H9 (cell line): Measurements from ENCODE around the gene GPR156. TPM values are rescaled to one million over a fixed set of nuclear protein-coding genes. Genes with fewer than 3 reads are reported as not detected.

ENCODE experiments used
- DNase-seq: peaks from one replicate; pipeline ENCODE4 v3.0.0-alpha.2; 2017
- H2AFZ ChIP-seq: one replicate; pipeline ENCODE4 v1.6.1; 2013; ENCODE audit warnings: mild to moderate bottlenecking, low read length, control low read depth, moderate library complexity
- H2AK5ac ChIP-seq: 2 replicates; pipeline ENCODE4 v1.6.1; 2013; ENCODE audit warnings: low read length, control low read depth, mixed read lengths; ENCODE audit not compliant: insufficient read length
- H2BK120ac ChIP-seq: one replicate; pipeline ENCODE4 v1.6.1; 2013; ENCODE audit warnings: low read depth, mild to moderate bottlenecking, low read length, control low read depth, inconsistent platforms; ENCODE audit not compliant: poor library complexity, severe bottlenecking
- H2BK12ac ChIP-seq: 2 replicates; pipeline ENCODE4 v1.6.1; 2013; ENCODE audit warnings: low read length, control low read depth, mixed read lengths, low read depth; ENCODE audit not compliant: insufficient read length
- H2BK15ac ChIP-seq: 2 replicates; pipeline ENCODE4 v1.6.1; 2013; ENCODE audit warnings: low read depth, low read length, control low read depth
- H2BK20ac ChIP-seq: one replicate; pipeline ENCODE4 v1.6.1; 2013; ENCODE audit warnings: low read depth, mild to moderate bottlenecking, low read length, control low read depth, inconsistent platforms; ENCODE audit not compliant: poor library complexity, severe bottlenecking
- H2BK5ac ChIP-seq: 2 replicates; pipeline ENCODE4 v1.6.1; 2013; ENCODE audit warnings: low read length, control low read depth, mixed read lengths; ENCODE audit not compliant: insufficient read length
- H3K14ac ChIP-seq: 2 replicates; pipeline ENCODE4 v1.6.1; 2013; ENCODE audit warnings: low read length, control low read depth; ENCODE audit not compliant: insufficient read depth
- H3K18ac ChIP-seq: 2 replicates; pipeline ENCODE4 v1.6.1; 2013; ENCODE audit warnings: low read depth, mild to moderate bottlenecking, mixed read lengths, low read length, control low read depth; ENCODE audit not compliant: insufficient read length
- H3K23ac ChIP-seq: 2 replicates; pipeline ENCODE4 v1.6.1; 2013; ENCODE audit warnings: low read length, control low read depth, mixed read lengths, low read depth; ENCODE audit not compliant: insufficient read length
- H3K23me2 ChIP-seq: 2 replicates; pipeline ENCODE4 v1.6.1; 2013; ENCODE audit warnings: low read depth, mild to moderate bottlenecking, mixed read lengths, low read length, control low read depth; ENCODE audit not compliant: insufficient read length, poor library complexity, severe bottlenecking
- H3K27ac ChIP-seq: 2 replicates; pipeline ENCODE4 v1.5.1; 2013; ENCODE audit warnings: low read length, control low read depth, mixed read lengths, low read depth; ENCODE audit not compliant: insufficient read length
- H3K27me3 ChIP-seq: 2 replicates; pipeline ENCODE4 v1.6.1; 2013; ENCODE audit warnings: low read length, control low read depth, inconsistent platforms; ENCODE audit not compliant: insufficient read depth
- H3K4ac ChIP-seq: 2 replicates; pipeline ENCODE4 v1.6.1; 2013; ENCODE audit warnings: low read depth, mild to moderate bottlenecking, control low read depth, inconsistent platforms, low read length, moderate library complexity
- H3K4me1 ChIP-seq: 2 replicates; pipeline ENCODE4 v1.6.1; 2013; ENCODE audit warnings: low read length, control low read depth, inconsistent platforms; ENCODE audit not compliant: insufficient read depth
- H3K4me2 ChIP-seq: 2 replicates; pipeline ENCODE4 v1.6.1; 2013; ENCODE audit warnings: low read length, control low read depth, mixed read lengths; ENCODE audit not compliant: insufficient read length, insufficient read depth
- H3K56ac ChIP-seq: 2 replicates; pipeline ENCODE4 v1.6.1; 2013; ENCODE audit warnings: low read depth, mild to moderate bottlenecking, mixed read lengths, low read length, control low read depth; ENCODE audit not compliant: insufficient read length
- H3K79me1 ChIP-seq: 2 replicates; pipeline ENCODE4 v1.6.1; 2013; ENCODE audit warnings: low read depth, mild to moderate bottlenecking, moderate library complexity, low read length, control low read depth, inconsistent platforms; ENCODE audit not compliant: insufficient read depth, poor library complexity, severe bottlenecking
- H3K79me2 ChIP-seq: 2 replicates; pipeline ENCODE4 v1.6.1; 2013; ENCODE audit warnings: low read length, control low read depth, inconsistent platforms; ENCODE audit not compliant: insufficient read depth
- H3K9ac ChIP-seq: 2 replicates; pipeline ENCODE4 v1.6.1; 2013; ENCODE audit warnings: low read length, control low read depth, mixed read lengths; ENCODE audit not compliant: insufficient read length; ENCODE audit errors: extremely low read depth
- H3K9me3 ChIP-seq: one replicate; pipeline ENCODE4 v1.6.1; 2013; ENCODE audit warnings: low read depth, low read length, inconsistent platforms; ENCODE audit not compliant: control insufficient read depth
- H3T11ph ChIP-seq: one replicate; pipeline ENCODE4 v1.6.1; 2013; ENCODE audit warnings: mild to moderate bottlenecking, low read length, control low read depth, inconsistent platforms
- H4K20me1 ChIP-seq: one replicate; pipeline ENCODE4 v1.6.1; 2013; ENCODE audit not compliant: control insufficient read depth, insufficient read length, insufficient read depth
- H4K5ac ChIP-seq: 2 replicates; pipeline ENCODE4 v1.6.1; 2013; ENCODE audit warnings: low read depth, mild to moderate bottlenecking, mixed read lengths, low read length, control low read depth; ENCODE audit not compliant: insufficient read length
- H4K8ac ChIP-seq: replicated peaks from 2 replicates; pipeline ENCODE4 v1.6.1; 2013; ENCODE audit warnings: low read length, control low read depth, mixed read lengths, low read depth; ENCODE audit not compliant: insufficient read length
- H4K91ac ChIP-seq: 2 replicates; pipeline ENCODE4 v1.6.1; 2013; ENCODE audit warnings: low read depth, mild to moderate bottlenecking, moderate library complexity, mixed read lengths, low read length, control low read depth; ENCODE audit not compliant: insufficient read length
- H3K27ac Mint-ChIP-seq, 3 experiments: 2 replicates in 2 of 3; 3 replicates in 1 of 3; pipeline ENCODE4 v1.8.0; 2020 to 2021; ENCODE audit warnings: mixed read lengths in 3 of 3, mild to moderate bottlenecking in 1 of 3, moderate library complexity in 1 of 3
- H3K27me3 Mint-ChIP-seq: 2 replicates; pipeline ENCODE4 v1.8.0; 2021; ENCODE audit warnings: low read depth, mild to moderate bottlenecking, moderate library complexity, mixed read lengths
- H3K36me3 Mint-ChIP-seq, 3 experiments: 2 replicates in 2 of 3; 3 replicates in 1 of 3; pipeline ENCODE4 v1.8.0; 2020 to 2021; ENCODE audit warnings: low read depth in 3 of 3, mixed read lengths in 3 of 3; ENCODE audit not compliant: insufficient read depth in 1 of 3
- H3K4me1 Mint-ChIP-seq, 2 experiments: 2 replicates each; pipeline ENCODE4 v1.8.0; 2020; ENCODE audit warnings: mixed read lengths in 2 of 2
- H3K4me3 Mint-ChIP-seq, 2 experiments: 2 replicates in 1 of 2; 3 replicates in 1 of 2; pipeline ENCODE4 v1.8.0; 2020 to 2021; ENCODE audit warnings: mild to moderate bottlenecking in 2 of 2, mixed read lengths in 2 of 2, moderate library complexity in 1 of 2
- H3K9me3 Mint-ChIP-seq, 2 experiments: 2 replicates in 1 of 2; 3 replicates in 1 of 2; pipeline ENCODE4 v1.8.0; 2020; ENCODE audit warnings: mild to moderate bottlenecking in 2 of 2, mixed read lengths in 2 of 2, moderate library complexity in 1 of 2
- CTCF ChIP-seq: fragments of 200-600 bp; sonication (generic); conservative IDR thresholded peaks from 3 replicates; pipeline ENCODE4 v1.8.0; 2021; ENCODE audit warnings: antibody characterized with exemption, mild to moderate bottlenecking
- WGBS: extraction: QIAGEN DNeasy Blood & Tissue Kit; methylation state at CpG from one replicate; pipeline ENCODE4 v1.1.7; 2013; ENCODE audit warnings: missing lambda C conversion rate, low lambda C conversion rate, mixed read lengths; ENCODE audit not compliant: insufficient read length; ENCODE audit errors: extremely low coverage; 5-methylcytosine and 5-hydroxymethylcytosine counted together
- total RNA-seq: library from RNA; stranded (reverse); gene quantifications from 2 replicates; pipeline ENCODE4 v1.2.1, GENCODE V29; 2021

The GPR156 gene
- total RNA-seq, 1 experiment from 2014 or later = 1.8 TPM

- WGBS = no CpG with 5 or more reads among the region's 3 CpGs
- no peak overlapping the region for H3K18ac ChIP-seq
- no peak overlapping the region for H2BK15ac ChIP-seq
- no peak overlapping the region for H3K27ac ChIP-seq
- no peak overlapping the region for H3T11ph ChIP-seq
- no peak overlapping the region for H3K56ac ChIP-seq
- no peaks in the 10 kb centered on the region for H3K4me1 ChIP-seq
- no peaks in the 10 kb centered on the region for H3K79me2 ChIP-seq
- no peak overlapping the region for H3K9ac ChIP-seq
- no peak for TF ChIP-seq CTCF
- no peaks in the 10 kb centered on the region for H3K9me3 ChIP-seq
- H4K20me1 ChIP-seq = no peaks in the 10 kb centered on the region
- no peaks in the 10 kb centered on the region for H3K27me3 ChIP-seq
- H3K14ac ChIP-seq = no peak overlapping the region
- no peak overlapping the region for H2AK5ac ChIP-seq
- H3K4me3 Mint-ChIP-seq = no peak overlapping the region
- H2AFZ ChIP-seq = no peak overlapping the region
- H4K91ac ChIP-seq = no peak overlapping the region
- H2BK120ac ChIP-seq = no peak overlapping the region
- no peak overlapping the region for H4K8ac ChIP-seq
- no peaks in the 10 kb centered on the region for H3K79me1 ChIP-seq
- H3K23ac ChIP-seq = no peak overlapping the region
- no peak overlapping the region for H4K5ac ChIP-seq
- no peaks in the 10 kb centered on the region for H3K4me1 Mint-ChIP-seq
- H3K4ac ChIP-seq = no peak overlapping the region
- no peak for DNase-seq
- no peaks in the 10 kb centered on the region for H3K27me3 Mint-ChIP-seq
- H3K27ac Mint-ChIP-seq = no peak overlapping the region
- H2BK5ac ChIP-seq = no peak overlapping the region
- no peaks in the 10 kb centered on the region for H3K23me2 ChIP-seq
- no peak overlapping the region for H3K4me2 ChIP-seq
- H2BK12ac ChIP-seq = no peak overlapping the region
- no peaks in the 10 kb centered on the region for H3K9me3 Mint-ChIP-seq
- H3K36me3 Mint-ChIP-seq = no peaks in the 10 kb centered on the region
- H2BK20ac ChIP-seq = no peak overlapping the region
These were observed 116.4 kb downstream of the GPR156 start for GRCh38 chr3:120168611-120169010.
